ENCODE data around the gene PUSL1. TPM values are rescaled to one million over a fixed set of nuclear protein-coding genes. Genes with fewer than 3 reads are reported as not detected.

The PUSL1 gene
- total and polyA plus RNA-seq, 2 experiments from 2014 or later = 41.5 to 55.8 TPM

DNA sequence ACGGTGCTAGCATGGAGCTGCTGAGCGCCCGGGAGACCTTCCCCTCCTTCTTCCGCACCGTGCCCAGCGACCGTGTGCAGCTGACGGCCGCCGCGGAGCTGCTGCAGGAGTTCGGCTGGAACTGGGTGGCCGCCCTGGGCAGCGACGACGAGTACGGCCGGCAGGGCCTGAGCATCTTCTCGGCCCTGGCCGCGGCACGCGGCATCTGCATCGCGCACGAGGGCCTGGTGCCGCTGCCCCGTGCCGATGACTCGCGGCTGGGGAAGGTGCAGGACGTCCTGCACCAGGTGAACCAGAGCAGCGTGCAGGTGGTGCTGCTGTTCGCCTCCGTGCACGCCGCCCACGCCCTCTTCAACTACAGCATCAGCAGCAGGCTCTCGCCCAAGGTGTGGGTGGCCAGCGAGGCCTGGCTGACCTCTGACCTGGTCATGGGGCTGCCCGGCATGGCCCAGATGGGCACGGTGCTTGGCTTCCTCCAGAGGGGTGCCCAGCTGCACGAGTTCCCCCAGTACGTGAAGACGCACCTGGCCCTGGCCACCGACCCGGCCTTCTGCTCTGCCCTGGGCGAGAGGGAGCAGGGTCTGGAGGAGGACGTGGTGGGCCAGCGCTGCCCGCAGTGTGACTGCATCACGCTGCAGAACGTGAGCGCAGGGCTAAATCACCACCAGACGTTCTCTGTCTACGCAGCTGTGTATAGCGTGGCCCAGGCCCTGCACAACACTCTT is 23.8 kb downstream of the PUSL1 start:
- no peak overlapping the region for H3K27ac ChIP-seq (ENCODE audit: low read depth)
- no peak for DNase-seq (ENCODE audit: low spot score)
- no peaks in the 10 kb centered on the region for H3K9me2 ChIP-seq (ENCODE audit: insufficient read depth)
- H2AFZ ChIP-seq = no peak overlapping the region
- no peaks in the 10 kb centered on the region for H3K27me3 ChIP-seq (ENCODE audit: insufficient read depth)
- H3K36me3 ChIP-seq (ENCODE audit: insufficient read depth) = no peaks in the 10 kb centered on the region
- no peak for ATAC-seq
- TF ChIP-seq NANOG (IDR thresholded peaks at IDR 0.05; ENCODE audit: borderline replicate concordance) (no peak), JUNB (IDR thresholded peaks at IDR 0.05; ENCODE audit: unreplicated experiment) (no peak), EZH2 (IDR thresholded peaks at IDR 0.05; ENCODE audit: low read depth, unreplicated experiment) (no peak), EZH2phosphoT487 (IDR thresholded peaks at IDR 0.05; ENCODE audit: unreplicated experiment) (no peak), ZNF331 (CRISPR knock-in tag; IDR thresholded peaks at IDR 0.05; ENCODE audit: low read depth) (no peak), POLR2AphosphoS5 (IDR thresholded peaks at IDR 0.05; ENCODE audit: low read depth) (no peak; the same call in 1 of the 2 replicates)
- TF ChIP-seq, protein P1, sequence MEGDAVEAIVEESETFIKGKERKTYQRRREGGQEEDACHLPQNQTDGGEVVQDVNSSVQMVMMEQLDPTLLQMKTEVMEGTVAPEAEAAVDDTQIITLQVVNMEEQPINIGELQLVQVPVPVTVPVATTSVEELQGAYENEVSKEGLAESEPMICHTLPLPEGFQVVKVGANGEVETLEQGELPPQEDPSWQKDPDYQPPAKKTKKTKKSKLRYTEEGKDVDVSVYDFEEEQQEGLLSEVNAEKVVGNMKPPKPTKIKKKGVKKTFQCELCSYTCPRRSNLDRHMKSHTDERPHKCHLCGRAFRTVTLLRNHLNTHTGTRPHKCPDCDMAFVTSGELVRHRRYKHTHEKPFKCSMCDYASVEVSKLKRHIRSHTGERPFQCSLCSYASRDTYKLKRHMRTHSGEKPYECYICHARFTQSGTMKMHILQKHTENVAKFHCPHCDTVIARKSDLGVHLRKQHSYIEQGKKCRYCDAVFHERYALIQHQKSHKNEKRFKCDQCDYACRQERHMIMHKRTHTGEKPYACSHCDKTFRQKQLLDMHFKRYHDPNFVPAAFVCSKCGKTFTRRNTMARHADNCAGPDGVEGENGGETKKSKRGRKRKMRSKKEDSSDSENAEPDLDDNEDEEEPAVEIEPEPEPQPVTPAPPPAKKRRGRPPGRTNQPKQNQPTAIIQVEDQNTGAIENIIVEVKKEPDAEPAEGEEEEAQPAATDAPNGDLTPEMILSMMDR (conservative IDR thresholded peaks at IDR 0.05; ENCODE audit: low read depth in 2 of 2) = no peak
- H3K4me2 ChIP-seq = no peak overlapping the region
- H3F3A ChIP-seq (replicated peaks; ENCODE audit: low read depth) = peaks cover 18% of the 10 kb centered on the region; the same call in 1 of the 2 replicates
- Mint-ChIP-seq H3K9me3 (no peaks in the 10 kb centered on the region), H3K4me1 (no peaks in the 10 kb centered on the region), H3K27me3 (ENCODE audit: insufficient read depth, low read depth, poor library complexity) (peaks cover 10% of the 10 kb centered on the region), H3K4me3 (no peak overlapping the region), H3K36me3 (ENCODE audit: low read depth) (peaks cover 5% of the 10 kb centered on the region; the same call in 2 of the 3 replicates), H3K27ac (no peak overlapping the region)
- no peaks in the 10 kb centered on the region for H3K4me1 ChIP-seq (ENCODE audit: insufficient read depth)
- no peaks in the 10 kb centered on the region for H4K20me1 ChIP-seq (replicated peaks; ENCODE audit: insufficient read depth)
- H3K79me2 ChIP-seq (replicated peaks; ENCODE audit: insufficient read depth) = no peaks in the 10 kb centered on the region
- H3K4me3 ChIP-seq = no peak overlapping the region

DNA sequence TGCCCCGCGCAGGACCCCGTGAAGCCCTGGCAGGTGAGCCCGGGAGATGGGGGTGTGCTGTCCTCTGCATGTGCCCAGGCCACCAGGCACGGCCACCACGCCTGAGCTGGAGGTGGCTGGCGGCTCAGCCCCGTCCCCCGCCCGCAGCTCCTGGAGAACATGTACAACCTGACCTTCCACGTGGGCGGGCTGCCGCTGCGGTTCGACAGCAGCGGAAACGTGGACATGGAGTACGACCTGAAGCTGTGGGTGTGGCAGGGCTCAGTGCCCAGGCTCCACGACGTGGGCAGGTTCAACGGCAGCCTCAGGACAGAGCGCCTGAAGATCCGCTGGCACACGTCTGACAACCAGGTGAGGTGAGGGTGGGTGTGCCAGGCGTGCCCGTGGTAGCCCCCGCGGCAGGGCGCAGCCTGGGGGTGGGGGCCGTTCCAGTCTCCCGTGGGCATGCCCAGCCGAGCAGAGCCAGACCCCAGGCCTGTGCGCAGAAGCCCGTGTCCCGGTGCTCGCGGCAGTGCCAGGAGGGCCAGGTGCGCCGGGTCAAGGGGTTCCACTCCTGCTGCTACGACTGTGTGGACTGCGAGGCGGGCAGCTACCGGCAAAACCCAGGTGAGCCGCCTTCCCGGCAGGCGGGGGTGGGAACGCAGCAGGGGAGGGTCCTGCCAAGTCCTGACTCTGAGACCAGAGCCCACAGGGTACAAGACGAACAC is 24.5 kb downstream of the PUSL1 start:
- H3K4me2 ChIP-seq = no peak overlapping the region
- no peaks in the 10 kb centered on the region for H3K9me3 Mint-ChIP-seq
- H3K27me3 ChIP-seq (ENCODE audit: insufficient read depth) = no peaks in the 10 kb centered on the region
- TF ChIP-seq, protein P2, sequence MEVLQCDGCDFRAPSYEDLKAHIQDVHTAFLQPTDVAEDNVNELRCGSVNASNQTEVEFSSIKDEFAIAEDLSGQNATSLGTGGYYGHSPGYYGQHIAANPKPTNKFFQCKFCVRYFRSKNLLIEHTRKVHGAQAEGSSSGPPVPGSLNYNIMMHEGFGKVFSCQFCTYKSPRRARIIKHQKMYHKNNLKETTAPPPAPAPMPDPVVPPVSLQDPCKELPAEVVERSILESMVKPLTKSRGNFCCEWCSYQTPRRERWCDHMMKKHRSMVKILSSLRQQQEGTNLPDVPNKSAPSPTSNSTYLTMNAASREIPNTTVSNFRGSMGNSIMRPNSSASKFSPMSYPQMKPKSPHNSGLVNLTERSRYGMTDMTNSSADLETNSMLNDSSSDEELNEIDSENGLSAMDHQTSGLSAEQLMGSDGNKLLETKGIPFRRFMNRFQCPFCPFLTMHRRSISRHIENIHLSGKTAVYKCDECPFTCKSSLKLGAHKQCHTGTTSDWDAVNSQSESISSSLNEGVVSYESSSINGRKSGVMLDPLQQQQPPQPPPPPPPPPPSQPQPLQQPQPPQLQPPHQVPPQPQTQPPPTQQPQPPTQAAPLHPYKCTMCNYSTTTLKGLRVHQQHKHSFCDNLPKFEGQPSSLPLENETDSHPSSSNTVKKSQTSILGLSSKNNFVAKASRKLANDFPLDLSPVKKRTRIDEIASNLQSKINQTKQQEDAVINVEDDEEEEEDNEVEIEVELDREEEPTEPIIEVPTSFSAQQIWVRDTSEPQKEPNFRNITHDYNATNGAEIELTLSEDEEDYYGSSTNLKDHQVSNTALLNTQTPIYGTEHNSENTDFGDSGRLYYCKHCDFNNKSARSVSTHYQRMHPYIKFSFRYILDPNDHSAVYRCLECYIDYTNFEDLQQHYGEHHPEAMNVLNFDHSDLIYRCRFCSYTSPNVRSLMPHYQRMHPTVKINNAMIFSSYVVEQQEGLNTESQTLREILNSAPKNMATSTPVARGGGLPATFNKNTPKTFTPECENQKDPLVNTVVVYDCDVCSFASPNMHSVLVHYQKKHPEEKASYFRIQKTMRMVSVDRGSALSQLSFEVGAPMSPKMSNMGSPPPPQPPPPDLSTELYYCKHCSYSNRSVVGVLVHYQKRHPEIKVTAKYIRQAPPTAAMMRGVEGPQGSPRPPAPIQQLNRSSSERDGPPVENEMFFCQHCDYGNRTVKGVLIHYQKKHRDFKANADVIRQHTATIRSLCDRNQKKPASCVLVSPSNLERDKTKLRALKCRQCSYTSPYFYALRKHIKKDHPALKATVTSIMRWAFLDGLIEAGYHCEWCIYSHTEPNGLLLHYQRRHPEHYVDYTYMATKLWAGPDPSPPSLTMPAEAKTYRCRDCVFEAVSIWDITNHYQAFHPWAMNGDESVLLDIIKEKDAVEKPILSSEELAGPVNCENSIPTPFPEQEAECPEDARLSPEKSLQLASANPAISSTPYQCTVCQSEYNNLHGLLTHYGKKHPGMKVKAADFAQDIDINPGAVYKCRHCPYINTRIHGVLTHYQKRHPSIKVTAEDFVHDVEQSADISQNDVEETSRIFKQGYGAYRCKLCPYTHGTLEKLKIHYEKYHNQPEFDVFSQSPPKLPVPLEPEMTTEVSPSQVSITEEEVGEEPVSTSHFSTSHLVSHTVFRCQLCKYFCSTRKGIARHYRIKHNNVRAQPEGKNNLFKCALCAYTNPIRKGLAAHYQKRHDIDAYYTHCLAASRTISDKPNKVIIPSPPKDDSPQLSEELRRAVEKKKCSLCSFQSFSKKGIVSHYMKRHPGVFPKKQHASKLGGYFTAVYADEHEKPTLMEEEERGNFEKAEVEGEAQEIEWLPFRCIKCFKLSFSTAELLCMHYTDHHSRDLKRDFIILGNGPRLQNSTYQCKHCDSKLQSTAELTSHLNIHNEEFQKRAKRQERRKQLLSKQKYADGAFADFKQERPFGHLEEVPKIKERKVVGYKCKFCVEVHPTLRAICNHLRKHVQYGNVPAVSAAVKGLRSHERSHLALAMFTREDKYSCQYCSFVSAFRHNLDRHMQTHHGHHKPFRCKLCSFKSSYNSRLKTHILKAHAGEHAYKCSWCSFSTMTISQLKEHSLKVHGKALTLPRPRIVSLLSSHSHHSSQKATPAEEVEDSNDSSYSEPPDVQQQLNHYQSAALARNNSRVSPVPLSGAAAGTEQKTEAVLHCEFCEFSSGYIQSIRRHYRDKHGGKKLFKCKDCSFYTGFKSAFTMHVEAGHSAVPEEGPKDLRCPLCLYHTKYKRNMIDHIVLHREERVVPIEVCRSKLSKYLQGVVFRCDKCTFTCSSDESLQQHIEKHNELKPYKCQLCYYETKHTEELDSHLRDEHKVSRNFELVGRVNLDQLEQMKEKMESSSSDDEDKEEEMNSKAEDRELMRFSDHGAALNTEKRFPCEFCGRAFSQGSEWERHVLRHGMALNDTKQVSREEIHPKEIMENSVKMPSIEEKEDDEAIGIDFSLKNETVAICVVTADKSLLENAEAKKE (CRISPR knock-in tag; IDR thresholded peaks at IDR 0.05) = no peak
- TF ChIP-seq, protein P1 (conservative IDR thresholded peaks at IDR 0.05; ENCODE audit: low read depth in 2 of 2) = no peak
- TF ChIP-seq ZNF114 (CRISPR knock-in tag; IDR thresholded peaks at IDR 0.05) = no peak
- TF ChIP-seq STAT1 (IDR thresholded peaks at IDR 0.05; ENCODE audit: unreplicated experiment) = no peak
- H3K9me2 ChIP-seq (ENCODE audit: insufficient read depth) = no peaks in the 10 kb centered on the region
- no peaks in the 10 kb centered on the region for H3K4me1 ChIP-seq (ENCODE audit: insufficient read depth)
- no peaks in the 10 kb centered on the region for H3K36me3 ChIP-seq (ENCODE audit: insufficient read depth)
- H4K20me1 ChIP-seq (replicated peaks; ENCODE audit: insufficient read depth) = no peaks in the 10 kb centered on the region
- ATAC-seq (no peak), DNase-seq (ENCODE audit: low spot score) (no peak)
- no peak overlapping the region for H3K27ac ChIP-seq (ENCODE audit: low read depth)
- peaks cover 18% of the 10 kb centered on the region; the same call in 1 of the 2 replicates for H3F3A ChIP-seq (replicated peaks; ENCODE audit: low read depth)
- peaks cover 5% of the 10 kb centered on the region; the same call in 2 of the 3 replicates for H3K36me3 Mint-ChIP-seq (ENCODE audit: low read depth)
- H3K4me3 Mint-ChIP-seq = no peak overlapping the region
- peaks cover 10% of the 10 kb centered on the region for H3K27me3 Mint-ChIP-seq (ENCODE audit: insufficient read depth, low read depth, poor library complexity)
- no peaks in the 10 kb centered on the region for H3K4me1 Mint-ChIP-seq
- H3K79me2 ChIP-seq (replicated peaks; ENCODE audit: insufficient read depth) = no peaks in the 10 kb centered on the region
- no peak overlapping the region for H3K27ac Mint-ChIP-seq
- no peak overlapping the region for H2AFZ ChIP-seq
- no peak overlapping the region for H3K4me3 ChIP-seq

All from GM23338 (cell line).